ENCODE data around the gene PLD3.

Gene PLD3

GRCh38 chr19:40416918-40417642, 68.6 kb downstream of the PLD3 start:
- no peak for DNase-seq

GRCh38 chr19:40417643-40417981, 69.1 kb downstream of the PLD3 start:
- DNase-seq: no peak

GRCh38 chr19:40418040-40418439, 69.5 kb downstream of the PLD3 start:
- DNase-seq: no peak

GRCh38 chr19:40419066-40419612, 70.6 kb downstream of the PLD3 start:
- DNase-seq: no peak

GRCh38 chr19:40419780-40420179, 71.3 kb downstream of the PLD3 start:
- no peak for DNase-seq

- DNase-seq: no peak
These were observed 71.9 kb downstream of the PLD3 start for GRCh38 chr19:40420451-40420765.

GRCh38 chr19:40420766-40421765, 72.6 kb downstream of the PLD3 start:
- peak; percentile 94 for DNase-seq

- DNase-seq: no peak
These were observed 73.7 kb downstream of the PLD3 start for GRCh38 chr19:40421993-40422747.

- no peak for DNase-seq
These were observed 74.5 kb downstream of the PLD3 start for GRCh38 chr19:40422748-40423566.

- DNase-seq: no peak
These were observed 75.4 kb downstream of the PLD3 start for GRCh38 chr19:40423938-40424337.

- peak; percentile 42 for DNase-seq
These were observed 76.3 kb downstream of the PLD3 start for GRCh38 chr19:40424637-40425449.

- DNase-seq: peak; percentile 99
These were observed 77.2 kb downstream of the PLD3 start, which contains the start of gene SERTAD1 for GRCh38 chr19:40425450-40426287. Gene SERTAD1, minus strand, starts transcription at chr19:40425992. Its CDS starts 2,446 bp downstream, at chr19:40423546.

All from retina (tissue), 1 donor.